WTC11 (cell line): ENCODE results near the gene MAPK12. TPM values are rescaled to one million over a fixed set of nuclear protein-coding genes. Genes with fewer than 3 reads are reported as not detected.
A peak's percentile ranks its signal among the peaks of the same experiment; 100 is the strongest.

Experiments used
- ATAC-seq: fragments of 200-7000 bp; cut with Tn5 transposase; 2 replicates; pipeline ENCODE4 v1.10.0; 2021; ENCODE audit warnings: mild to moderate bottlenecking, moderate library complexity
- CTCF ChIA-PET: fragments of 300-600 bp; sonication (Branson Sonifier 250); formaldehyde crosslinking; loops from one replicate; lab custom pipeline; 2021; ENCODE audit warnings: antibody characterized with exemption; lab: Charles Lee
- POLR2A ChIA-PET: fragments of 350-600 bp; sonication (Branson Sonifier 250); formaldehyde crosslinking; loops from one replicate; lab custom pipeline; 2021; ENCODE audit warnings: antibody characterized with exemption; lab: Charles Lee
- DNase-seq: peaks from one replicate; pipeline ENCODE4 v3.0.0; 2021; ENCODE audit warnings: low spot score
- H3K27ac Mint-ChIP-seq: 2 replicates; pipeline ENCODE4 v1.8.0; 2021; ENCODE audit warnings: mixed read lengths
- H3K27me3 Mint-ChIP-seq: 2 replicates; pipeline ENCODE4 v1.8.0; 2021; ENCODE audit warnings: low read depth, mild to moderate bottlenecking, moderate library complexity, mixed read lengths
- H3K36me3 Mint-ChIP-seq: 2 replicates; pipeline ENCODE4 v1.8.0; 2021; ENCODE audit warnings: mixed read lengths
- H3K4me1 Mint-ChIP-seq: 2 replicates; pipeline ENCODE4 v1.8.0; 2022; ENCODE audit warnings: mixed read lengths
- H3K4me3 Mint-ChIP-seq: 2 replicates; pipeline ENCODE4 v1.8.0; 2021; ENCODE audit warnings: mild to moderate bottlenecking, moderate library complexity, mixed read lengths
- H3K9me3 Mint-ChIP-seq: 2 replicates; pipeline ENCODE4 v1.8.0; 2021; ENCODE audit warnings: mixed read lengths
- E2F4 ChIP-seq: sonication (generic); formaldehyde crosslinking; IDR thresholded peaks from 2 replicates; pipeline ENCODE4 v1.8.1; 2022; ENCODE audit warnings: low read depth, mild to moderate bottlenecking, moderate library complexity, missing genetic modification reagents, borderline replicate concordance
- GABPB1 ChIP-seq: sonication (generic); formaldehyde crosslinking; IDR thresholded peaks from 2 replicates; pipeline ENCODE4 v1.8.1; 2023; ENCODE audit warnings: mild to moderate bottlenecking, missing genetic modification reagents
- MAX ChIP-seq: sonication (generic); formaldehyde crosslinking; IDR thresholded peaks from 2 replicates; pipeline ENCODE4 v1.8.0; 2022; ENCODE audit warnings: mild to moderate bottlenecking, missing genetic modification reagents
- MYBL2 ChIP-seq: sonication (generic); formaldehyde crosslinking; IDR thresholded peaks from 2 replicates; pipeline ENCODE4 v1.8.1; 2023; ENCODE audit warnings: mild to moderate bottlenecking, moderate library complexity, missing genetic modification reagents
- NFATC4 ChIP-seq: fragments of 250-450 bp; sonication (Bioruptor Pico); IDR thresholded peaks from 2 replicates; pipeline ENCODE4 v1.9.0; 2021; ENCODE audit warnings: mild to moderate bottlenecking
- NFE2L1 ChIP-seq: sonication (generic); formaldehyde crosslinking; IDR thresholded peaks from 2 replicates; pipeline ENCODE4 v1.8.1; 2023; ENCODE audit warnings: missing genetic modification reagents
- NR2C2 ChIP-seq: sonication (generic); formaldehyde crosslinking; IDR thresholded peaks from 2 replicates; pipeline ENCODE4 v1.8.0; 2022; ENCODE audit warnings: mild to moderate bottlenecking, missing genetic modification reagents
- SP1 ChIP-seq: sonication (generic); formaldehyde crosslinking; conservative IDR thresholded peaks from 2 replicates; pipeline ENCODE4 v1.8.1; 2022; ENCODE audit warnings: missing genetic modification reagents
- TEAD1 ChIP-seq: sonication (generic); formaldehyde crosslinking; IDR thresholded peaks from 2 replicates; pipeline ENCODE4 v1.8.0; 2022; ENCODE audit warnings: mild to moderate bottlenecking, missing genetic modification reagents
- TEAD4 ChIP-seq: sonication (generic); formaldehyde crosslinking; IDR thresholded peaks from 2 replicates; pipeline ENCODE4 v1.8.0; 2022; ENCODE audit warnings: mild to moderate bottlenecking, missing genetic modification reagents
- USF2 ChIP-seq: sonication (generic); formaldehyde crosslinking; IDR thresholded peaks from 2 replicates; pipeline ENCODE4 v1.8.1; 2023; ENCODE audit warnings: mild to moderate bottlenecking, missing genetic modification reagents, moderate library complexity
- ZNF232 ChIP-seq: sonication (generic); formaldehyde crosslinking; IDR thresholded peaks from 2 replicates; pipeline ENCODE4 v1.8.0; 2022; ENCODE audit warnings: mild to moderate bottlenecking, missing genetic modification reagents
- ZNF317 ChIP-seq: sonication (generic); formaldehyde crosslinking; IDR thresholded peaks from 2 replicates; pipeline ENCODE4 v1.8.1; 2023; ENCODE audit warnings: low read depth, mild to moderate bottlenecking, moderate library complexity, missing genetic modification reagents, borderline replicate concordance
- ZNF423 ChIP-seq: fragments of 250-450 bp; sonication (Bioruptor Pico); IDR thresholded peaks from 2 replicates; pipeline ENCODE4 v2.1.2; 2022; ENCODE audit warnings: mild to moderate bottlenecking, moderate library complexity
- total RNA-seq: library from RNA; stranded (reverse); gene quantifications from 3 replicates; pipeline ENCODE4 v1.2.3, GENCODE V29; 2021
- TF ChIP-seq, protein P1 (sequence below): fragments of 250-450 bp; sonication (Bioruptor Pico); IDR thresholded peaks from 2 replicates; pipeline ENCODE4 v1.9.0; 2021; ENCODE audit warnings: moderate library complexity, mild to moderate bottlenecking, inconsistent platforms, borderline replicate concordance
- TF ChIP-seq, protein P2 (sequence below): sonication (generic); formaldehyde crosslinking; IDR thresholded peaks from 2 replicates; pipeline ENCODE4 v1.8.1; 2023; ENCODE audit warnings: mild to moderate bottlenecking, missing genetic modification reagents
- TF ChIP-seq, protein P3 (sequence below): fragments of 250-450 bp; sonication (Bioruptor Pico); IDR thresholded peaks from 2 replicates; pipeline ENCODE4 v1.9.0; 2021; ENCODE audit warnings: mild to moderate bottlenecking
- TF ChIP-seq, protein P4 (sequence below): sonication (generic); formaldehyde crosslinking; IDR thresholded peaks from 2 replicates; pipeline ENCODE4 v1.8.0; 2023; ENCODE audit warnings: mild to moderate bottlenecking, missing genetic modification reagents

Gene MAPK12
- total RNA-seq, 1 experiment from 2014 or later: 31.0 TPM

DNA sequence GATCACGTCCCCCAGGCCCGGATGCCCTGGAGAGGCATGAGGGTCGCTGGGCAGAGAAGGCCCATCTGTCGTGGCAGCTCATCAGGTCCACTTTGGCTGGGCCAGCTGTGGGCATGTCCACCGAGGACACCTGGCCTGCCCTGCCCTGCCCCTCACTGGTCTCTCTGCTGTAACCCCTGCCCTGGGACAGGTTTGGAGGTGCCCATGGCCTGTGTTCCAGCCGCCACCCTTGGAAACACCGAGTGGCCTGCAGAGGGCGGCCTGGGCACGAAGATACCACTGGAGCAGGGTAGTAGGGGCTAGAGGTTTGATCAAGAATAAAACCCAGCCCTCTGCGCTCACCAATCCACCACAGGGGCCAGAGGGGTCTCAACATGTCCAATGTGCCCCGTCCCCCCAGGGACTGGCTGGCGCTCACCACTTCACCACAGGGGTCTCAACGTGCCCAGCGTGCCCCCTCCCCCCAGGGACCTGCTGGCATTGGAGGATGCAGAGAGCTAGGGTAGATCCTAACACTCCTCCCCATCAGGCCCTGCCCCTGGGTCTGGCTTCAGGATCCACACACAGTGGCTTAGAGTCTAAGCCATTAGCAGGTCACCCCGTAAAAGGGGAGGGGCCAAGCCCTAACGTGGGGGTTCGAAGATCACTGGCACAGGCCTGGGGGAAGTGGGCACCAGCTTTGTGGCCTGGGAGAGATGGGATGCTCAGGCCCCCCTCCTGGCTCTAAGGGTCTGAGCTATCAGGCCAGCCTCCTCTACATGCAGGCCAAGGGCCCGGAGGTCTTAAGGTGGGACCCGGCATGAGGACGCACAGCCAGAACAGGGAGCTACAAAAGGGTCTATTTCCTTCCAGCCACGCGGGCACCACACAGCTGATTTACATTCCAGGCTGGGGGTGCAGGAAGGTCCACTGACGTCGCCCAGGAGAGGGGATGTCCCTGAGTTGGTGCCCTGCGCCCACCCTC lies 9.1 kb downstream of the MAPK12 start (continued):
- TF ChIP-seq E2F4 (CRISPR knock-in tag): no peak

DNA sequence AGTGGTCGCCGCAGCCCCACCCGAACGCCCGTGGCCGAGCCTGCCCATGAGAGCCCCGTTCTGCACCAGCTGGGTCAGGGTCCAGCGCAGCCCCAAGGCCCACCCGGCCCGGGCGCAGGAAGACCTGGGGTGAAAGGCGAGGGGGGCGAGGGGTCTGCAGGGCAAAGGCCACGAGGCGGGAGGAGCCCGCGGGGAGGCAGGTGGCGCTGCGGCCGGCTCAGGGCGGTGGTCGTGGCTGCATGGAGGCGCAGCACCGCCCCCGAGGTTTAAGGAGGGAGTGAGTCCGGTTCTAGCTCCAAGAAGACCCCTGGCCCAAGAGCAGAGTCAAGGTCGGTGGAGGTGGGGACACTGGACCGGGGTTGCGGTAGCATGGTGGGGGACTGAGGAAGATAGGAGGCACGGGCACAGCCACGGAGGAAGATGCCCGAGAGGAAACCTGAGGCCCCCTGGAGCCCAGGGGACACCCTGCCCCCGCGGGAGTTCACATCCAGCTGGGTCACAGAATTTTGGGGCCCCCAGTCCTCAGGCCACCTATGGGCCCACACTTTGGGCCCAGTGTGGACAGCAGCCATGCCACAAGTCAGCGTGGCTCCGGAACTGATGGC lies 9.9 kb downstream of the MAPK12 start:
- CTCF ChIA-PET: interaction anchor here (0.7 to 3.4 kb wide), 22 partner anchors 9 to 369 kb away, joined by 3 to 22 read pairs (median 5); partner anchors contain the start of genes DENND6B, MAPK12 and SCO2
- no peaks in the 10 kb centered on the region for H3K36me3 Mint-ChIP-seq
- peak overlapping the region; percentile 62 for H3K4me3 Mint-ChIP-seq

More for the DNA sequence above, 9.9 kb downstream of the MAPK12 start:
- Mint-ChIP-seq H3K9me3 (no peaks in the 10 kb centered on the region), H3K27ac (no peak overlapping the region), H3K4me1 (peaks cover 4% of the 10 kb centered on the region; the same call in 1 of the 2 replicates), H3K27me3 (no peaks in the 10 kb centered on the region; the same call in 1 of the 2 replicates)
- peak; percentile 7 for ATAC-seq
- DNase-seq: no peak
- TF ChIP-seq TEAD1 (CRISPR knock-in tag) (no peak), ZNF232 (peak; percentile 75; the same call in 1 of the 2 replicates), MAX (no peak), NFE2L1 (CRISPR knock-in tag) (0 out of 2 replicates have a peak, but pooled peaks have one; percentile 49), NFATC4 (no peak), TEAD4 (no peak), USF2 (CRISPR knock-in tag) (peak; percentile 8; the same call in 1 of the 2 replicates), SP1 (CRISPR knock-in tag) (peak; percentile 68), NR2C2 (CRISPR knock-in tag) (no peak), ZNF423 (CRISPR knock-in tag) (no peak), E2F4 (CRISPR knock-in tag) (no peak), GABPB1 (CRISPR knock-in tag) (no peak), MYBL2 (0 out of 2 replicates have a peak, but pooled peaks have one; percentile 58), ZNF317 (CRISPR knock-in tag) (no peak)
- TF ChIP-seq, protein P1, sequence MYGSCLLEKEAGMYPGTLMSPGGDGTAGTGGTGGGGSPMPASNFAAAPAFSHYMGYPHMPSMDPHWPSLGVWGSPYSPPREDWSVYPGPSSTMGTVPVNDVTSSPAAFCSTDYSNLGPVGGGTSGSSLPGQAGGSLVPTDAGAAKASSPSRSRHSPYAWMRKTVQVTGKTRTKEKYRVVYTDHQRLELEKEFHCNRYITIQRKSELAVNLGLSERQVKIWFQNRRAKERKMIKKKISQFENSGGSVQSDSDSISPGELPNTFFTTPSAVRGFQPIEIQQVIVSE (CRISPR knock-in tag): no peak
- TF ChIP-seq, protein P2, sequence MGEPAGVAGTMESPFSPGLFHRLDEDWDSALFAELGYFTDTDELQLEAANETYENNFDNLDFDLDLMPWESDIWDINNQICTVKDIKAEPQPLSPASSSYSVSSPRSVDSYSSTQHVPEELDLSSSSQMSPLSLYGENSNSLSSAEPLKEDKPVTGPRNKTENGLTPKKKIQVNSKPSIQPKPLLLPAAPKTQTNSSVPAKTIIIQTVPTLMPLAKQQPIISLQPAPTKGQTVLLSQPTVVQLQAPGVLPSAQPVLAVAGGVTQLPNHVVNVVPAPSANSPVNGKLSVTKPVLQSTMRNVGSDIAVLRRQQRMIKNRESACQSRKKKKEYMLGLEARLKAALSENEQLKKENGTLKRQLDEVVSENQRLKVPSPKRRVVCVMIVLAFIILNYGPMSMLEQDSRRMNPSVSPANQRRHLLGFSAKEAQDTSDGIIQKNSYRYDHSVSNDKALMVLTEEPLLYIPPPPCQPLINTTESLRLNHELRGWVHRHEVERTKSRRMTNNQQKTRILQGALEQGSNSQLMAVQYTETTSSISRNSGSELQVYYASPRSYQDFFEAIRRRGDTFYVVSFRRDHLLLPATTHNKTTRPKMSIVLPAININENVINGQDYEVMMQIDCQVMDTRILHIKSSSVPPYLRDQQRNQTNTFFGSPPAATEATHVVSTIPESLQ (CRISPR knock-in tag): no peak
- TF ChIP-seq, protein P3, sequence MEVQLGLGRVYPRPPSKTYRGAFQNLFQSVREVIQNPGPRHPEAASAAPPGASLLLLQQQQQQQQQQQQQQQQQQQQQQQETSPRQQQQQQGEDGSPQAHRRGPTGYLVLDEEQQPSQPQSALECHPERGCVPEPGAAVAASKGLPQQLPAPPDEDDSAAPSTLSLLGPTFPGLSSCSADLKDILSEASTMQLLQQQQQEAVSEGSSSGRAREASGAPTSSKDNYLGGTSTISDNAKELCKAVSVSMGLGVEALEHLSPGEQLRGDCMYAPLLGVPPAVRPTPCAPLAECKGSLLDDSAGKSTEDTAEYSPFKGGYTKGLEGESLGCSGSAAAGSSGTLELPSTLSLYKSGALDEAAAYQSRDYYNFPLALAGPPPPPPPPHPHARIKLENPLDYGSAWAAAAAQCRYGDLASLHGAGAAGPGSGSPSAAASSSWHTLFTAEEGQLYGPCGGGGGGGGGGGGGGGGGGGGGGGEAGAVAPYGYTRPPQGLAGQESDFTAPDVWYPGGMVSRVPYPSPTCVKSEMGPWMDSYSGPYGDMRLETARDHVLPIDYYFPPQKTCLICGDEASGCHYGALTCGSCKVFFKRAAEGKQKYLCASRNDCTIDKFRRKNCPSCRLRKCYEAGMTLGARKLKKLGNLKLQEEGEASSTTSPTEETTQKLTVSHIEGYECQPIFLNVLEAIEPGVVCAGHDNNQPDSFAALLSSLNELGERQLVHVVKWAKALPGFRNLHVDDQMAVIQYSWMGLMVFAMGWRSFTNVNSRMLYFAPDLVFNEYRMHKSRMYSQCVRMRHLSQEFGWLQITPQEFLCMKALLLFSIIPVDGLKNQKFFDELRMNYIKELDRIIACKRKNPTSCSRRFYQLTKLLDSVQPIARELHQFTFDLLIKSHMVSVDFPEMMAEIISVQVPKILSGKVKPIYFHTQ: no peak
- TF ChIP-seq, protein P4, sequence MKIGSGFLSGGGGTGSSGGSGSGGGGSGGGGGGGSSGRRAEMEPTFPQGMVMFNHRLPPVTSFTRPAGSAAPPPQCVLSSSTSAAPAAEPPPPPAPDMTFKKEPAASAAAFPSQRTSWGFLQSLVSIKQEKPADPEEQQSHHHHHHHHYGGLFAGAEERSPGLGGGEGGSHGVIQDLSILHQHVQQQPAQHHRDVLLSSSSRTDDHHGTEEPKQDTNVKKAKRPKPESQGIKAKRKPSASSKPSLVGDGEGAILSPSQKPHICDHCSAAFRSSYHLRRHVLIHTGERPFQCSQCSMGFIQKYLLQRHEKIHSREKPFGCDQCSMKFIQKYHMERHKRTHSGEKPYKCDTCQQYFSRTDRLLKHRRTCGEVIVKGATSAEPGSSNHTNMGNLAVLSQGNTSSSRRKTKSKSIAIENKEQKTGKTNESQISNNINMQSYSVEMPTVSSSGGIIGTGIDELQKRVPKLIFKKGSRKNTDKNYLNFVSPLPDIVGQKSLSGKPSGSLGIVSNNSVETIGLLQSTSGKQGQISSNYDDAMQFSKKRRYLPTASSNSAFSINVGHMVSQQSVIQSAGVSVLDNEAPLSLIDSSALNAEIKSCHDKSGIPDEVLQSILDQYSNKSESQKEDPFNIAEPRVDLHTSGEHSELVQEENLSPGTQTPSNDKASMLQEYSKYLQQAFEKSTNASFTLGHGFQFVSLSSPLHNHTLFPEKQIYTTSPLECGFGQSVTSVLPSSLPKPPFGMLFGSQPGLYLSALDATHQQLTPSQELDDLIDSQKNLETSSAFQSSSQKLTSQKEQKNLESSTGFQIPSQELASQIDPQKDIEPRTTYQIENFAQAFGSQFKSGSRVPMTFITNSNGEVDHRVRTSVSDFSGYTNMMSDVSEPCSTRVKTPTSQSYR (CRISPR knock-in tag): no peak
- POLR2A ChIA-PET: interaction anchor here (0.6 to 1.9 kb wide), 3 partner anchors 16 to 20 kb away, joined by 3 to 7 read pairs (median 4); no protein-coding TSS in a partner anchor
